HG03066 (cell line): Measurements from ENCODE around the gene MACIR.

Source experiments
- ATAC-seq: cut with Tn5 transposase; IDR thresholded peaks from one replicate; pipeline ENCODE4 v1.9.1; 2021; ENCODE audit warnings: low read depth; ENCODE audit not compliant: unreplicated experiment

The MACIR gene

GRCh38 chr5:103286622-103287021 is 28.1 kb downstream of the MACIR start:
- no peak for ATAC-seq

DNA sequence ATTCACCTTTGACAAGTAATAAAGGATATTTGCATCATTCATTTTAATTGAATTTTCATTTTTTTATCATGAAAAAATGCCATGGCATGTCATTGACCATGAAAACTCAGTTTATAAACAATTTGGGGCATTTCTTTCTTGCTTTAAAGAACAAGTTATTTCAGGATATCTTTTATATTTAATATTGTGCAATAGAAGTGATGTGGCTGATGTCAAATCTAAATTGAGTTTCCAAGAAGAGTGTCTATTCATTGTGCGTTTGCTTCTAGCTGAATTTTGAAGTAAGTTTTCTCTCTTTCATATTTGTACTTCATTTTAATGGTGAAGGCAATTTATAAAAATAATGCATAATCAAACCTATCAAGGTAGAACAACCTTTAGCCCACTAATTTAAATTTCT is 30.5 kb downstream of the MACIR start:
- ATAC-seq: no peak

DNA sequence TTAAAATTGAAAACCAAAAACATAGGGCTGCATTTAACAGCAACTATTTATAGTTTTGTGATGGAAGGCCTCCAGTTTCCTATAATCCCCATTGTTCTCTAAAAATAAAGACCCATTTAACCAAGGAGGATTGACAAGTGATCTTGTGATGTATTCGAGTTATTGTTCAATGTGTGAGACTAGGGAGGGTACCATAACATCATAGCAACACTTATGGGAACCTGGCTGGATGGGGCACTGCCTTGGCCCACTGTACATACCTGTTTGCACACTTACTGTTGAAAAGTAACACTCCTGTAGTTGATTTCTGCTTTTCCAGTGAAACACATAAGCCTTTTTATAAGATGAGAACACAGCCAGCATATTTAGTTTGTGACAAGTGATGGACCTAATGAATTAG is 32.3 kb downstream of the MACIR start:
- ATAC-seq: no peak

GRCh38 chr5:103291606-103292005 is 33.0 kb downstream of the MACIR start:
- ATAC-seq: no peak

DNA sequence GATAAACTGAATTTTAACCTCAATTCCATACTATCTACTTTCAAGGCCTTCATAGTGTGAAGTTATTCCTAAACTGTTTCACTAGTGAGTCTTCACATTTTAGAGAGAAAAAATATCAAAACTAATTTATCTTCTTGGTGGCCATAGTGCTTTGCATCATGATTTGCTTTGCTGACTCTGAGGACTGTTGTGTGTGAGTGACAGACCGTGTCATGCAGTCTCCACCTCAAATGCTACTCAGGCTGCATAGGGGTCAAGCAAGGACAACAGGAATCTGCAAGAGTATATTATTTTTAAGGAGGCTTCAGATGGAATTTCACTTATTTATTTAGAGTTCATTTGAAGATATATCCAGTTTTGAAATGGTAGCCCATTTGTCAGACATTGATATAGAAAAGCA is 34.5 kb downstream of the MACIR start:
- ATAC-seq: no peak

DNA sequence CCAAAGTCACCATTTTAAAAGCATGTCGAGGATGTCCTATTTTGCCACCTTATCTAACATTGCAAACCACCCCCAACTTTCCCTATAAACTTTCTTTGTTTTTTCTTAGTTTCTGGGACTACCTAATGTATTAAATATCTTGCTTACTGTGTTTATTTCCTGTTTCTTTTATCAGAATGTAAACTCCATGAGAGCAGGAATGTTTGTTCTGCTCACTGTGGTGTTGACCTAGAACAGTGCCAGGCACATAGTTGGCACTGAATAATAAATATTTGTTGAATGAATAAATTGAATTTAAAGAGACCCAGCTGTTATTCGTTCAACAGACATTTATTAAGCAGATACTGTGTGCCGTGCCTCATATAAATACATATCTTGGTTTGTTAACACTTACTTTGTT is 35.2 kb downstream of the MACIR start:
- no peak for ATAC-seq

- no peak for ATAC-seq
Observed at GRCh38 chr5:103294906-103295305, 36.3 kb downstream of the MACIR start.

DNA sequence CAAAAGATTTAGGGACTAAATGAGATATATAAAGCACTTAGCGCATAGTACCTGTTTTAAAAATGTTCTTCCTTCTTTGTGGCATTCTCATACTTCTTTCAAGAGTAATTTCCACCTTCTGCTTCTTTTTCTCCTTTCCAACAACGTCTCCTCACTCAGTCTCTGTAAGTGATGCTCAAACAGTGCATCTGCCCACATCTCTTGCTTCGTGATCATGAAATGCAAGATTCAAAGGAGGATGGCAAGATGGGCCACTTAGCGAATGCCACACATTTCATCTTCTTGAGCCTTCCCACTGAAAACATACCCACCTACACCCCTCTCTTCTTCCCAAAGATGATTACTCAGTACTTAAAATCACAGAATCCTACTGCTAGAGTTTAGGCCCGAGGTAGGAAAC is 36.9 kb downstream of the MACIR start:
- no peak for ATAC-seq

DNA sequence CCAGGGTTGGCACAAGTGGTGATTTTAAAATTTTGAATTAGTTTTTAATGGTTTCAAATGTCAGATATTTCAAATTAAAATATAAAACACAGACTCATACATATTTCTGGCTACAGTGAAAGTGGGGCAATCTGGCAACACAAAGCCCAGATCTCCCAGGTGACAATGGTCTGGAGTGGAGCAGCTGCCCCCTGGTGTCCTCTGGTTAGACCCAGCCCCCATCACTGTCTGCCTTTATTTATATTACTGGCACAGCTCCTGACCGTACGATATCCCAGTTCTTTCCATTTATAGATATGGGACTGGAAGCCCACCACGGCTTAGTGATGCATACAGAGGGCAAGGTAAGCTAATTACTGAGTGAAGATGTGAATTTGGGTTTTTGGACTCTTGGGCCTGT is 37.3 kb downstream of the MACIR start:
- no peak for ATAC-seq

DNA sequence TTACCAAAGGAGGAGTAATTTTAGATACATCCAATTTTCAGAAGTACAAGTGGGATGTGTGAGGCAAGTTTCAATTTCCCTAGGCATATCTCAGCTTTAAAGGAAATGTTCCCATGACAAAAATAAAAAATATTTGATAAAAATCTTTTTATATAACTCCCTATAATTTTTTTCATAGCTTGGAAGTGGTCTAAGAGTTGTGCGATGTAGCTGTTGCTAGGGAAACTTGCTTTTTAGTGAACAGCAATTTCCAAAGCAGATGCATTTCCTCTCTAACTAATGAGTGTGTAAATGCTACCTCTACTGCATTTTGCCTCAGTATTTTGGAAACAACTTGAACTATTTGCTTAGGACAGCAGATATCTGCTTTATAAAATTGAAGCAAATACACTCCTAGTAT is 39.6 kb downstream of the MACIR start:
- ATAC-seq: no peak

DNA sequence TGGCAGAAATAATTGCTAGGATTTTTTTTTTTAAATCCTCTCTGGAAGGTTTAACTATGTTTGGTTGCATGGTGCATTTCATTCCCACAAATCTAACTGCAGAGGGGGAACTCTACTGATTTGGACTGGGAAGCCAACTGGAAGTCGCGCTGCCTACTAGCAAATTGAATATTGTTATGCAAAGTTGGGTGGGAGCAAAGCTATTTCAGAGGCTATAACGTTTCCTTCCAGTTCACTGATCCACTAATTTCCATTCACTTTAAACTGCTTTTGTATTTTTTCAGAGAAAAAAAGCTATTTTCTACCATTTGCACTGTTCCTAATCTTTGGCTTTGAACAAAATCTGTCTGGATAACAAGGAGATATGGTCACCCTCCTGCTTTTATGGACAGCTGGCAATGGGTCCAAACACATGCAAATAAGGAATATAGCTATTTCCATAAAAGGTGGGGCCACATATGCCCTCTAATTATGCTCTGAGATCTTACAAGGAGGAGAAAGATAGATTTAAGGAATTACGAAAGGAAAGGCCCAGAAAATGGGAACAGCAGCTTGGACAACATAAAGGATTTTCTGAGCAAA is 40.1 kb downstream of the MACIR start:
- no peak for ATAC-seq

DNA sequence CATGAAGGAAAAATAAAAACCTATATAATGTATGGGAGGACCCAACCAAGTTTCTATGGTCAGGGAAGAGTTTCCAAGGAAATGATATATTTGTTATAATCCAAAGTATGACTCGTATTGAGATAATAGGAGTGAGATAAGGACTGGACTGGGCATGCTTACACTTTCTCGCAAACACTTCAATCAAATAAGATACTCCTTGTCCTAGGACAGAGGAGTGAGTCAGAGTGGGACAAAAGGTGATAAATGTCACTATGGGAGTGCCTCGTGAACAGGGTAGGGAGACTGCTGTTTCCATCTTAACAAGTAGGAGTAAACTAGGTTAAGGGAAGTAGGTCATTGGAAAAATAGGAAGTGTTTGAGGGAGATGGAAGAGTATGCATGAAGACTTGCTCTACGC is 47.2 kb downstream of the MACIR start:
- ATAC-seq: no peak

DNA sequence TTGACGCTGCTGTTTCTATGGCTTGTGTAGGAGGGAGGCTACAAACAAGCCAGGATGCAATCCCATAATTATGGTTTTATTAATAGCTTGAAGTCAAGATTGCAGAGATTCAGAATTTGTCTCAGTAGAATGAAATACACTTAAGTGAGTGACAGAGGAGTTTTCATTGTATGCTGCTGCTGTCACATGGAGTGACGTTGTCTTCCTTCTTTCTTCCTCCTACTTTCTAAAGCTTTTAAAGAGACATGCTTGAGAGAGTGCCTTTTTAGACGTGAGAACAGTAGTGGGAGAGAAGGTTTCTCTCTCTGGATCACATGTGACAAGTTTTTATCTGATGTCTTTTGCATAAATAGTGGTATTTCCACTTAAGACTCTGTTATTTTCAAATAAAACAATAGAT is 48.9 kb downstream of the MACIR start:
- ATAC-seq: no peak

DNA sequence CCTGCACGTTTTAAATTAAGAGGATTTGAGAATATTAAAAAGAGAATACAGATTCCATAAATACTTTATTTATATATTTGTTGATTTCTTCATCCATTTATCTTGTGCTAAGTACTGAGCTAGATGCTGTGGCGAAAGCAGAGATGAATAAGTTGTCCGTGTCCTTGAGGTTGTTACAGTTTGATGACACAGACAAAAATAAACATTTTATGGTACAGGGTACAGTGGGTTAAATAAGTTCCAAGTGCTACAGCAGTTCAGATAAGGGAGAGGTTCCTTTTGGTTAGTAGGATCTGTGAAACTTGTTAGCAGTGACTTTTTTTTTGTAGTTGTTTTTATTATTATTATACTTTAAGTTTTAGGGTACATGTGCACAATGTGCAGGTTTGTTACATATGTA is 50.2 kb downstream of the MACIR start:
- no peak for ATAC-seq

GRCh38 chr5:103313056-103313455 is 54.5 kb downstream of the MACIR start:
- ATAC-seq: no peak

- no peak for ATAC-seq
Observed at GRCh38 chr5:103315455-103315854, 56.9 kb downstream of the MACIR start.

DNA sequence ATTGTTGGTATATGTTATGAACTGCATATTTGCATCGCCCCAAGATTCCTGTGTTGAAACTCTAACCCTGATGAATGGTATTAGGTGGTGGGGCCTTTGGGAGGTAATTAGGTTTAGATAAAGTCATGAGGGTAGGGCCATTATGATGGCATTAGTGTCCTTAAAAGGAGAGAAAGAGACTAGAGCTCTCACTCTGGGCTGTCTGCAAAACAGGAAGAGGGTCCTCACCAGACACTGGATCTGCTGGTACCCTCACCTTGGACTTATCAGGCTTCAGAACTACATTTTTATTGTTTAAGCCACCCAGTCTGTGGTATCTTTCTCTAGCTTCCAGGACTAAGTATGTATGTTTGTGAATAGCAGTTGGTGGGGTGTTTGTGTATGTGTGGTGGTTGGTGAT is 68.9 kb downstream of the MACIR start:
- no peak for ATAC-seq

- no peak for ATAC-seq
Observed at GRCh38 chr5:103327893-103328292, 69.3 kb downstream of the MACIR start.
